HL-60 (cell line): ENCODE measurements around the gene TIMP2.

ENCODE experiments used
- CTCF ChIP-seq: IDR thresholded peaks from one replicate; pipeline ENCODE4 v1.5.1; 2011; ENCODE audit warnings: low read length, control low read depth, inconsistent platforms; ENCODE audit not compliant: insufficient read depth
- POLR2AphosphoS5 ChIP-seq: IDR thresholded peaks from 2 replicates; pipeline ENCODE4 v1.6.1; 2012; ENCODE audit warnings: low read depth
- TF ChIP-seq, protein P1 (sequence below): IDR thresholded peaks from 2 replicates; pipeline ENCODE4 v1.6.1; 2012; ENCODE audit warnings: low read depth; ENCODE audit not compliant: insufficient replicate concordance

DNA sequence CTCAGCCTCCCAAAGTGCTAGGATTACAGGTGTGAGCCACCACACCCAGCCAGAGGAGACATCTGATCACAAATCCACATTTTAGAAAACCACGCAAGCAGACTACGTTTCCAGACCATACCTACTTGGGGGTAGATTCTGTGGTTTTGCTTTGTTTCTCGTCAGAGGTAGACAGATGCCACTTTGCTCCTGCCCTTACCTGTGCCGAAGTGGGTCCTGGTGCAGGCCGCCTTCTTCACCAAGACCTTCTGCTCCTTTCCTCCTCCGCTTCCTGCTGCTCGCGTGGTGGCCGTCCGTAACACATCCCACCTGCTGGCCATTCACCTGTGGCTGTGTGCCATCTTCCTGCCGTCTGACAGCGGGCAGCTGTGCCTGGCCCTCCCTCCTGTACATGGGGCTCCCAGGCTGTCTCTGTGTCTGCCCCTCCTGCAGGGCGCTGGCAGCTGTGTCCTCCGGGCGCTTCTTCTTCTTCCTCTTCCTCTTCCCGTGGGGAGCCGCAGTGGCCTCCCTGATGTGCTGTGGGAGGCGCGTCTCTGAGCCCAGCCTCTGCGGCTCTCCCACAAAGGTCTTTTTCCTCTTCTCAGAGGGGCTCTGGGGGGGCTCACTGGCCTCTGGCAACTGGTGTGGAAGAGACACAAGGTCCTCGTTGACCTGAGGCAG is 121.9 kb downstream of the TIMP2 start:
- TF ChIP-seq CTCF (no peak), POLR2AphosphoS5 (peak; percentile 26; the same call in 1 of the 2 replicates)
- TF ChIP-seq, protein P1, sequence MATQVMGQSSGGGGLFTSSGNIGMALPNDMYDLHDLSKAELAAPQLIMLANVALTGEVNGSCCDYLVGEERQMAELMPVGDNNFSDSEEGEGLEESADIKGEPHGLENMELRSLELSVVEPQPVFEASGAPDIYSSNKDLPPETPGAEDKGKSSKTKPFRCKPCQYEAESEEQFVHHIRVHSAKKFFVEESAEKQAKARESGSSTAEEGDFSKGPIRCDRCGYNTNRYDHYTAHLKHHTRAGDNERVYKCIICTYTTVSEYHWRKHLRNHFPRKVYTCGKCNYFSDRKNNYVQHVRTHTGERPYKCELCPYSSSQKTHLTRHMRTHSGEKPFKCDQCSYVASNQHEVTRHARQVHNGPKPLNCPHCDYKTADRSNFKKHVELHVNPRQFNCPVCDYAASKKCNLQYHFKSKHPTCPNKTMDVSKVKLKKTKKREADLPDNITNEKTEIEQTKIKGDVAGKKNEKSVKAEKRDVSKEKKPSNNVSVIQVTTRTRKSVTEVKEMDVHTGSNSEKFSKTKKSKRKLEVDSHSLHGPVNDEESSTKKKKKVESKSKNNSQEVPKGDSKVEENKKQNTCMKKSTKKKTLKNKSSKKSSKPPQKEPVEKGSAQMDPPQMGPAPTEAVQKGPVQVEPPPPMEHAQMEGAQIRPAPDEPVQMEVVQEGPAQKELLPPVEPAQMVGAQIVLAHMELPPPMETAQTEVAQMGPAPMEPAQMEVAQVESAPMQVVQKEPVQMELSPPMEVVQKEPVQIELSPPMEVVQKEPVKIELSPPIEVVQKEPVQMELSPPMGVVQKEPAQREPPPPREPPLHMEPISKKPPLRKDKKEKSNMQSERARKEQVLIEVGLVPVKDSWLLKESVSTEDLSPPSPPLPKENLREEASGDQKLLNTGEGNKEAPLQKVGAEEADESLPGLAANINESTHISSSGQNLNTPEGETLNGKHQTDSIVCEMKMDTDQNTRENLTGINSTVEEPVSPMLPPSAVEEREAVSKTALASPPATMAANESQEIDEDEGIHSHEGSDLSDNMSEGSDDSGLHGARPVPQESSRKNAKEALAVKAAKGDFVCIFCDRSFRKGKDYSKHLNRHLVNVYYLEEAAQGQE = no peak
